SK-N-SH treated with all-trans-retinoic acid at 6 μM for 48 hours (cell line): ENCODE data around the gene PARP16.

Experiments used
- ATAC-seq: fragments of 200-7000 bp; cut with Tn5 transposase; 3 replicates; pipeline ENCODE4 v1.9.1; 2020; ENCODE audit warnings: mild to moderate bottlenecking, moderate library complexity
- ARNTL ChIP-seq: fragments of 450-650 bp; formaldehyde crosslinking; IDR thresholded peaks from 2 replicates; pipeline ENCODE4 v1.5.0; 2020; ENCODE audit warnings: low read depth, mild to moderate bottlenecking, moderate library complexity, borderline replicate concordance
- BACH2 ChIP-seq: fragments of 250-450 bp; sonication (Bioruptor Pico); IDR thresholded peaks from 2 replicates; pipeline ENCODE4 v1.9.0; 2021; ENCODE audit warnings: mild to moderate bottlenecking, borderline replicate concordance
- CREB5 ChIP-seq: fragments of 250-450 bp; sonication (Bioruptor Pico); IDR thresholded peaks from 2 replicates; pipeline ENCODE4 v1.5.1; 2020; ENCODE audit warnings: low read depth, mild to moderate bottlenecking, moderate library complexity
- CSDC2 ChIP-seq: fragments of 250-450 bp; sonication (Bioruptor Pico); IDR thresholded peaks from 2 replicates; pipeline ENCODE4 v1.5.0; 2020; ENCODE audit warnings: mild to moderate bottlenecking, moderate library complexity
- ESRRG ChIP-seq: fragments of 250-450 bp; sonication (Bioruptor Pico); IDR thresholded peaks from 2 replicates; pipeline ENCODE4 v1.6.1; 2021; ENCODE audit warnings: mild to moderate bottlenecking
- GLIS3 ChIP-seq: fragments of 250-450 bp; sonication (Bioruptor Pico); IDR thresholded peaks from 2 replicates; pipeline ENCODE4 v1.5.0; 2020; ENCODE audit warnings: mild to moderate bottlenecking, moderate library complexity
- ISL1 ChIP-seq: fragments of 250-450 bp; sonication (Bioruptor Pico); IDR thresholded peaks from 2 replicates; pipeline ENCODE4 v2.1.2; 2022; ENCODE audit warnings: mild to moderate bottlenecking, moderate library complexity
- OSR1 ChIP-seq: fragments of 250-450 bp; sonication (Bioruptor Pico); IDR thresholded peaks from 2 replicates; pipeline ENCODE4 v1.8.0; 2022; ENCODE audit warnings: moderate library complexity, mild to moderate bottlenecking, inconsistent platforms
- PATZ1 ChIP-seq: fragments of 250-450 bp; sonication (Bioruptor Pico); IDR thresholded peaks from 2 replicates; pipeline ENCODE4 v1.8.0; 2020; ENCODE audit warnings: mild to moderate bottlenecking, moderate library complexity, borderline replicate concordance
- POU6F1 ChIP-seq: fragments of 250-450 bp; sonication (Bioruptor Pico); IDR thresholded peaks from 2 replicates; pipeline ENCODE4 v1.8.0; 2021; ENCODE audit warnings: low read depth, mild to moderate bottlenecking, moderate library complexity, borderline replicate concordance
- PPARA ChIP-seq: fragments of 250-450 bp; sonication (Bioruptor Pico); IDR thresholded peaks from 2 replicates; pipeline ENCODE4 v1.5.0; 2020; ENCODE audit warnings: mild to moderate bottlenecking, borderline replicate concordance
- SNAI2 ChIP-seq: fragments of 250-450 bp; sonication (Bioruptor Pico); IDR thresholded peaks from 2 replicates; pipeline ENCODE4 v1.5.0; 2020; ENCODE audit warnings: mild to moderate bottlenecking, moderate library complexity
- TCF4 ChIP-seq: fragments of 250-450 bp; sonication (Bioruptor Pico); IDR thresholded peaks from 2 replicates; pipeline ENCODE4 v1.8.0; 2021; ENCODE audit warnings: mild to moderate bottlenecking, moderate library complexity, borderline replicate concordance
- TOX ChIP-seq: fragments of 250-450 bp; sonication (Bioruptor Pico); IDR thresholded peaks from 2 replicates; pipeline ENCODE4 v1.8.0; 2021; ENCODE audit warnings: mild to moderate bottlenecking, moderate library complexity, borderline replicate concordance
- TSHZ2 ChIP-seq: fragments of 250-450 bp; sonication (Bioruptor Pico); IDR thresholded peaks from 2 replicates; pipeline ENCODE4 v1.5.0; 2020; ENCODE audit warnings: mild to moderate bottlenecking, moderate library complexity
- ZC3H10 ChIP-seq: fragments of 250-450 bp; sonication (Bioruptor Pico); IDR thresholded peaks from 2 replicates; pipeline ENCODE4 v1.5.1; 2021; ENCODE audit warnings: mild to moderate bottlenecking, moderate library complexity
- ZFP3 ChIP-seq: fragments of 250-450 bp; sonication (Bioruptor Pico); IDR thresholded peaks from 2 replicates; pipeline ENCODE4 v1.5.0; 2020; ENCODE audit warnings: mild to moderate bottlenecking, moderate library complexity
- ZNF565 ChIP-seq: fragments of 450-650 bp; formaldehyde crosslinking; conservative IDR thresholded peaks from 2 replicates; pipeline ENCODE4 v1.5.0; 2020; ENCODE audit warnings: low read depth, mild to moderate bottlenecking, moderate library complexity
- ZNF8 ChIP-seq: fragments of 450-650 bp; formaldehyde crosslinking; IDR thresholded peaks from 2 replicates; pipeline ENCODE4 v1.5.0; 2020; ENCODE audit warnings: mild to moderate bottlenecking, moderate library complexity

PARP16 gene

GRCh38 chr15:65264863-65265430, 21.7 kb downstream of the PARP16 start:
- TF ChIP-seq ZC3H10 (CRISPR knock-in tag), result no peak
- TF ChIP-seq CSDC2 (CRISPR knock-in tag), result no peak
- no peak for TF ChIP-seq ZNF8 (CRISPR knock-in tag)
- TF ChIP-seq, all 23 proteins: peak for 0
- no peak; the same call in 2 of the 3 replicates for ATAC-seq

GRCh38 chr15:65263313-65263712, 23.4 kb downstream of the PARP16 start:
- no peak for ATAC-seq
- TF ChIP-seq TSHZ2, result no peak
- TF ChIP-seq ZNF565 (CRISPR knock-in tag), result no peak
- TF ChIP-seq OSR1 (CRISPR knock-in tag), result no peak

GRCh38 chr15:65260968-65261367, 25.7 kb downstream of the PARP16 start:
- no peak for TF ChIP-seq CSDC2 (CRISPR knock-in tag)
- TF ChIP-seq TCF4 (CRISPR knock-in tag), result no peak
- TF ChIP-seq ISL1 (CRISPR knock-in tag), result no peak
- no peak for TF ChIP-seq TSHZ2
- TF ChIP-seq OSR1 (CRISPR knock-in tag), result no peak
- no peak for TF ChIP-seq GLIS3 (CRISPR knock-in tag)
- no peak for TF ChIP-seq TOX
- no peak for TF ChIP-seq PPARA (CRISPR knock-in tag)
- no peak for ATAC-seq

GRCh38 chr15:65259367-65259797, 27.3 kb downstream of the PARP16 start:
- TF ChIP-seq TCF4 (CRISPR knock-in tag) (no peak), GLIS3 (CRISPR knock-in tag) (no peak), ESRRG (CRISPR knock-in tag) (no peak)
- ATAC-seq, result no peak

GRCh38 chr15:65258375-65259262, 28.1 kb downstream of the PARP16 start:
- TF ChIP-seq SNAI2 (CRISPR knock-in tag), result no peak
- no peak for TF ChIP-seq ZFP3 (CRISPR knock-in tag)
- no peak for TF ChIP-seq ZNF565 (CRISPR knock-in tag)
- TF ChIP-seq TSHZ2, result no peak
- no peak for TF ChIP-seq PPARA (CRISPR knock-in tag)
- TF ChIP-seq POU6F1, result no peak
- no peak for TF ChIP-seq ZC3H10 (CRISPR knock-in tag)
- TF ChIP-seq ARNTL (CRISPR knock-in tag), result no peak
- TF ChIP-seq CREB5 (CRISPR knock-in tag), result no peak
- TF ChIP-seq PATZ1 (CRISPR knock-in tag), result no peak
- TF ChIP-seq BACH2, result no peak
- ATAC-seq, result no peak
